Stimulated activated memory B cell treated with anti-CD40 and anti-IgM and Interleukin-4, amounts not matched to agents 10 μg/mL and 1 μg/mL and 100 μg/mL, for 72 hours (primary cell): ENCODE measurements around the gene HCFC1R1.
A peak's percentile ranks its signal among the peaks of the same experiment; 100 is the strongest.

Source experiments
- ATAC-seq: fragments of 150-1000 bp; cut with Tn5 transposase; 2 replicates; pipeline ENCODE4 v1.10.0; 2021
- H3K27ac Mint-ChIP-seq: one replicate; pipeline ENCODE4 v1.8.0; 2022; ENCODE audit warnings: mild to moderate bottlenecking, mixed read lengths
- H3K27me3 Mint-ChIP-seq: one replicate; pipeline ENCODE4 v1.8.0; 2022; ENCODE audit warnings: mixed read lengths
- H3K36me3 Mint-ChIP-seq: one replicate; pipeline ENCODE4 v1.8.0; 2022; ENCODE audit warnings: mixed read lengths
- H3K4me1 Mint-ChIP-seq: one replicate; pipeline ENCODE4 v1.8.0; 2022; ENCODE audit warnings: mixed read lengths
- H3K4me3 Mint-ChIP-seq: one replicate; pipeline ENCODE4 v1.8.0; 2022; ENCODE audit warnings: mild to moderate bottlenecking, moderate library complexity, mixed read lengths
- H3K9me3 Mint-ChIP-seq: one replicate; pipeline ENCODE4 v1.8.0; 2022; ENCODE audit warnings: mixed read lengths

Gene HCFC1R1

DNA sequence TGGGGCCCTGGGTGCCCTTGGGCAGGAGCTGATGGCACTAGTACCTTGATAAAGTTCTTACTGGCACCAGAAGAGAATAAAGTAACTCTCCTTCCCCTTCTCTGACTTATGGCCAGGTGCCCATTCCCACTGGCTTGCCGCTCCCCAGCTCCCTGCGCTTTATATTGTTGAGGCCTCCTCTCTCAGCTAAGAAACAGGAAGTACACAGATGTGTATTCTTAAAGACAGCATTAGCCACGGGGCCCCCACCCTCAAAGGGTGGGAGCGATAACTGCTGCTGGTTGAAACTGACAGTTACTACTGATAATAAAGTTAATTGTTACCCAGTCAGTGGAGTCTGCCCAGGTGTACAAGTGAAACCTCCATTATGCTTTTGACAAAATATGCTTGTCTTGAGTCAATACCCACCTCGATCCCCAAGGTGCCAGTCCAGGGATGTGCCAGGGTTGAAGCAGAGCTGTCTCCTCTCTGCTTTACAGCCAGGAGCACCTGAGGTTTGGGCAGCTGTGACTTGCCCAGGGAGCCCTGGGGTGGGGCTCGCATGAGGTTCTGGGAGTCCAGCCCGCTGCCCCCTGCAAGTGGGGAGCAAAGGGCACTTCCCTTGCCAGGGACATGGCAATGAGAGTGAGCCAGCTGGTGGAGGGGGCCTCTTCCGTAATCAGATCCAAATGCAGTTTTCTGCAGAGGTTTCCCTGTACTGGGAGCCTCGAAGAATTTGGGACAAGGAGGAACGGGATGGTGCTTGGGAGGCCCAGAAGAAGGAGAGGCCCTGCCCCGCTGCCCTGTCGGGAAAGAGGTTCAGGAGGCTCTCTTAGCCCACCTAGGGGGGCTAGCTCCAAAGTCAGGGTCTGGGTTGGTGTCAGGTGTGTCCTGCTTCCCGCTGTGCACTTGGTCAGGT is 16.4 kb downstream of the HCFC1R1 start:
- no peaks in the 10 kb centered on the region for H3K9me3 Mint-ChIP-seq
- peaks cover 30% of the 10 kb centered on the region for H3K4me1 Mint-ChIP-seq
- no peak for ATAC-seq
- H3K27me3 Mint-ChIP-seq = peaks cover 58% of the 10 kb centered on the region
- no peaks in the 10 kb centered on the region for H3K36me3 Mint-ChIP-seq
- H3K4me3 Mint-ChIP-seq = no peak overlapping the region
- no peak overlapping the region for H3K27ac Mint-ChIP-seq

DNA sequence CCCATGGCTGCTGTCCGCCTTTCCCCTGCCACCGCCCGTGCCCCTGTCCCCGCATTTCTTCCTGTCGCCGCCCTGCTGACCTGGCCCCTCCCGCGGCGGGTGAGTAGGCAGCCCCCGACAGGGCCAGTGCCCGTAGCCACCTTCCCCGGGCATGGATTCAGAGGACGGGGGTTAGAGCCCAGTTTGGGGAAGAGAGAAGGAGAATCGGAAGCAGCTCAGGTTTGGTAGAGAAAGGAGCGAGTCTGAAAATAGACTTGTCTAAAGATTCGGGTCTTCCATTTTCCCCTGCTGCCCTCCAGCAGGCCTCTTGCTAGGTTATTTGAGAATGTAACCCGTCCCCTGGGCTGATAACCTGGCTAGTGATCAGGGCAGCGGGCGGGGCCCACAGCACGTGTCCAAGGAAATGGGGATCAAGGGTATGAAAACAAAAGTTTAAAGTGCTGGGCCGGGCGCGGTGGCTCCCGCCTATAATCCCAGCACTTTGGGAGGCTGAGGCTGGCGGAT is 18.9 kb downstream of the HCFC1R1 start:
- Mint-ChIP-seq H3K36me3 (no peaks in the 10 kb centered on the region), H3K4me1 (peaks cover 30% of the 10 kb centered on the region), H3K27ac (no peak overlapping the region), H3K4me3 (peak overlapping the region; percentile 72), H3K9me3 (no peaks in the 10 kb centered on the region), H3K27me3 (peaks cover 56% of the 10 kb centered on the region)
- no peak for ATAC-seq

DNA sequence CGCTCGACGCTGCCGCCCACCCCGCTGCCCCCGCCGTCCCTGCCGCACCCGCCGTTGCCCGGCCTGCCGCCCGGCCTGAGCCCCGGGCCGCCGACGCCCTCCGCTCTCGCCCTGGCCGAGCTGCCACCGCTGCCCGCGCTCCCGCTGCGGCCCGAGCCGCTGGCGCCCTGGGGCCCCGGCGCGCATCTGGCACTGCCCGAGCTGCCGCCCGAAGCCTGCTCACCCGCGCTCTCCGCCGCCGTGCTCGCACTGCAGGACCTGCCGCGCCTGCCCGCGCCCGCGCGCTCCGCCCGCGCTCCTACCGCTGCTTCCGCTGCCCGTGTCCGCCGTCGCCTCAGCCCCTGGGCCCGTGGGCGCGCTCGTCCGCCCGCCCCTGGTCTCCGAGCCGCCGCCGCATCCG is 19.4 kb downstream of the HCFC1R1 start:
- no peak overlapping the region for H3K27ac Mint-ChIP-seq
- peaks cover 30% of the 10 kb centered on the region for H3K4me1 Mint-ChIP-seq
- peak; percentile 3 for ATAC-seq
- H3K9me3 Mint-ChIP-seq = no peaks in the 10 kb centered on the region
- H3K4me3 Mint-ChIP-seq = peak overlapping the region; percentile 72
- H3K36me3 Mint-ChIP-seq = no peaks in the 10 kb centered on the region
- peaks cover 61% of the 10 kb centered on the region for H3K27me3 Mint-ChIP-seq

DNA sequence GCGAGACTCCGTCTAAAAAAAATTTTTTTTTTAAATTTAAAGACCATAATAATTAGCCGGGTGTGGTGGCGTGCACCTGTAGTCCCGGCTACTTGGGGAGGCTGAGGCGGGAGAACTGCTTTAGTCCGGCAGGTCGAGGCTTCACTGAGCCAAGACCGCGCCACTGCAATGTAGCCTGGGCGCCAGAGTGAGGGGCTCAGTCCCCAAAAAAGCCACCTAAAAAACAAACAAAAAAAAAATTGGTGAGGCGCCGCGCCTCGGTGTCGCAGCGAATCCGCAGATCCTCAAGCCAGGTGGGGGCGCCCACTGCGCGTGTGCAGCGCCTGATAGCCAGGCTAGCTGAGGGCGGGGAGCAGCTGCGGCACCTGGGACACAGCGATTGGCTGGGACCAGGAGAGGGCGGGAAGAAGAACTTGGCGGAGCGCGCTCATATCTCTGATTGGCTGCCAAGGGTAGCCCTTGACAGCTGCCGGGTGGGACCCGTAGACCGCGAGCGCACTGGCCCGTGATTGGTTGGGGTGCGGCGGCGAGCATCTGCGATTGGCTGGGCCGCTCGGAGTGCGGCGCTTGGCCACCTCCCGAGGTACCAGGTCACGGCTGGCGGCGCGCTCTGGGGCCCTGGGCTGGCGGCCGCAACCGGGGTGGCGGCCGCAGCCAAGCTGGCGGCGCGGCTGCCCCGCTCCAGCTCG is 20.0 kb downstream of the HCFC1R1 start:
- Mint-ChIP-seq H3K27me3 (peaks cover 64% of the 10 kb centered on the region), H3K36me3 (no peaks in the 10 kb centered on the region), H3K4me1 (peaks cover 29% of the 10 kb centered on the region), H3K9me3 (no peaks in the 10 kb centered on the region), H3K27ac (no peak overlapping the region), H3K4me3 (peak overlapping the region; percentile 59)
- peak; percentile 100 for ATAC-seq

GRCh38 chr16:3001316-3001715 is 22.4 kb downstream of the HCFC1R1 start:
- no peaks in the 10 kb centered on the region for H3K36me3 Mint-ChIP-seq
- H3K27me3 Mint-ChIP-seq = peaks cover 56% of the 10 kb centered on the region
- no peak overlapping the region for H3K27ac Mint-ChIP-seq
- H3K4me1 Mint-ChIP-seq = peaks cover 7% of the 10 kb centered on the region
- ATAC-seq = no peak
- no peaks in the 10 kb centered on the region for H3K9me3 Mint-ChIP-seq
- H3K4me3 Mint-ChIP-seq = no peak overlapping the region

GRCh38 chr16:3000540-3000939 is 23.2 kb downstream of the HCFC1R1 start:
- no peaks in the 10 kb centered on the region for H3K36me3 Mint-ChIP-seq
- H3K4me3 Mint-ChIP-seq = no peak overlapping the region
- no peak for ATAC-seq
- peaks cover 7% of the 10 kb centered on the region for H3K4me1 Mint-ChIP-seq
- H3K9me3 Mint-ChIP-seq = no peaks in the 10 kb centered on the region
- H3K27ac Mint-ChIP-seq = no peak overlapping the region
- H3K27me3 Mint-ChIP-seq = peaks cover 57% of the 10 kb centered on the region

DNA sequence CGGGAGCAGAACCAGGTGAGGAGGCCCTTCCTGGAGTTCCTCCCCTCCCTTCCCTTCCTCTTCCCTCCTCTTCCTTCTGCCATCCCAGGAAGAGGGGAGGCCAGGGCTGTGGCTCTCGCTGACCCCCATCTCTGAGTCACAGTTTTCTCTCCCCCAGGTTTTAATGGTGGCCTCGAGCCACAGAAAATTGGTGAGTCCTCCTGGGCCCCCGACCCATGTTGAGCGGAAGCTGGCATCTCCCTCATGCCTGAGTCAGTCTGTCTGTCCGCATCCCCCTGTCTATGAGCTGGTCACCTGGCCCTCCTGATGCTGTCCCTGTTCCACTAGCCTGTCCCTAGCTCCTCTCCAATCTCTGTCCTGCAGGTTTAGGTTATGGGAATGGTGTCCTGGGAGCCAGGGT is 23.8 kb downstream of the HCFC1R1 start:
- H3K27me3 Mint-ChIP-seq = peaks cover 53% of the 10 kb centered on the region
- no peaks in the 10 kb centered on the region for H3K9me3 Mint-ChIP-seq
- peaks cover 5% of the 10 kb centered on the region for H3K4me1 Mint-ChIP-seq
- H3K36me3 Mint-ChIP-seq = no peaks in the 10 kb centered on the region
- H3K27ac Mint-ChIP-seq = no peak overlapping the region
- no peak overlapping the region for H3K4me3 Mint-ChIP-seq
- ATAC-seq = no peak

DNA sequence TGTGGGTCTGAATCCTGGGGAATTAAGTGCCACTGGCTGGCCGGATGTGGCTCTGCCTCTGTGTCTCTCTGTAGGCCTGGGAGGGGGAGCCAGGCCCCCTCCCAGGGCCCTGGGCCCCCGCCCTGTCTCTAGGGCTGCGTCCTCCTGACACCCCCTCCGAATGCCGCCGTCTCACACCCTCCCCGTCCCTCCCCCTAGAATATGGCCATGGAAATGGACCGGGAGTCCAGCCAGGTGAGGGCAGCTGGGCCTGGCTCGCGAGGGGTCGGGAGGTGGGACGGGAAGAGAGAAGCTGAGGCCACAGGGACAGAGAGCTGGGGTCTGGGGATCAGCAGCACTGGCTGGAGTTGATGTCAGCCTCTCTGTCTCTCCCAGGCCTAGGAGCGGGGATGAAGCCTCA is 27.4 kb downstream of the HCFC1R1 start:
- ATAC-seq = no peak
- Mint-ChIP-seq H3K4me1 (no peaks in the 10 kb centered on the region), H3K9me3 (no peaks in the 10 kb centered on the region), H3K27ac (no peak overlapping the region), H3K4me3 (no peak overlapping the region), H3K36me3 (no peaks in the 10 kb centered on the region), H3K27me3 (peaks cover 59% of the 10 kb centered on the region)

- ATAC-seq = no peak
- Mint-ChIP-seq H3K36me3 (no peaks in the 10 kb centered on the region), H3K9me3 (no peaks in the 10 kb centered on the region), H3K4me3 (no peak overlapping the region), H3K27ac (no peak overlapping the region), H3K27me3 (peaks cover 63% of the 10 kb centered on the region), H3K4me1 (no peaks in the 10 kb centered on the region)
Observed at GRCh38 chr16:2992383-2993081, 31.2 kb downstream of the HCFC1R1 start.

DNA sequence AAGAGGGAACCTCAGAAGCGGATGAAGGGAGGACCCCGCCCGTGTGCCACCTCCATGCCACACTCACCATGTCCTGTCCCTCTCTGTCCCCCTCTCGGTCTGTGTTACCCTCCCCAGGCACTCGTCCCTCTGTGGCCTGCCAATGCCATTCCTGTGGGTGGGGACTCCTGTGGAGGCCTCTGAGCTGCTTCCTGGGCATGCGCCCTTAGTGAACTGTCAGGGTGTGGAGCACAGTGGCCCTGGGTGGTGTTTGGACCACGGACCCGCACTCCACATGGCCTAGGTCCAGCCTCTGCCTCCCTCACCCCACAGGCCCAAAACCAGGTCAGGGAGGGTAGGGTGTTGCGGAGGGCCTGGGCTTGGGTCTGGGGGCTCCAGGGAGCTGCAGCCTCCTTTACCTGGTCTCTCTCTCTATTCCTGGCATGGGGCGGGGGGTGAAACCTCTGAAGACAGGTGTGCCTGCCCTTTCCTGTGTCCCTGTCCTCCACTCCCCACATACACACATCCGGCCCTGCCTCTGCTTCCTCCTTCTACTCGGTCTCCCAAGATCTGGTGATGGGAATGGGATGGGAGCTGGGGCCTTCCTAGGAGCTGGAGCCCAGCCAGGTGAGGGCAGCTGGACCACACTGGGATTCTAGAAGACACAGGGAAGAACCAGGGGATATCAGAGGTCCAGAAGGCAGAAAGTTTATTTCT is 32.0 kb downstream of the HCFC1R1 start:
- H3K4me1 Mint-ChIP-seq = no peaks in the 10 kb centered on the region
- H3K27ac Mint-ChIP-seq = no peak overlapping the region
- no peak overlapping the region for H3K4me3 Mint-ChIP-seq
- no peaks in the 10 kb centered on the region for H3K36me3 Mint-ChIP-seq
- no peak for ATAC-seq
- peaks cover 68% of the 10 kb centered on the region for H3K27me3 Mint-ChIP-seq
- no peaks in the 10 kb centered on the region for H3K9me3 Mint-ChIP-seq

DNA sequence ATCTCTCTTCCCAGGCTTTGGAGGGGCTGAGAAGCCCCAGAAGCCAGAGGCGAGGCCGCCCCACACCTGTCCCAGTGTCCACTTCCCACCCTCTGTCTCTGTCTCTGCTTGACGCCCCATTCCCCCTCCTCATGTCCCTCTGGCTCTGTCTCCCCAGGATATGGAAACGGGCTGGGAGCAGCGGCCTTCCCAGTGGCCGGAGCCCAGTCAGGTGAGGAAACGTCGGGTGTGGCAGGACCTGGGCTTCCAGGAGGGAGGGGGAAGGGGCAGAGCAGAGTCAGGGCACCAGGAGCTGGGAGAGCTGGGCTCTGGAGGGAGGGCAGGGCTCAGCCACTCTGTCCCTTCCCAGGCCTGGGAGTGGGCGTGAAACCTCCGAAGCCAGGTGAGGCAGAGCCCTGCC is 32.9 kb downstream of the HCFC1R1 start:
- Mint-ChIP-seq H3K4me1 (no peaks in the 10 kb centered on the region), H3K27me3 (peaks cover 66% of the 10 kb centered on the region), H3K4me3 (no peak overlapping the region), H3K9me3 (no peaks in the 10 kb centered on the region), H3K27ac (no peak overlapping the region), H3K36me3 (no peaks in the 10 kb centered on the region)
- ATAC-seq = no peak

- Mint-ChIP-seq H3K27me3 (peaks cover 63% of the 10 kb centered on the region), H3K36me3 (no peaks in the 10 kb centered on the region), H3K4me3 (no peak overlapping the region), H3K4me1 (peaks cover 4% of the 10 kb centered on the region), H3K27ac (no peak overlapping the region), H3K9me3 (no peaks in the 10 kb centered on the region)
- ATAC-seq = no peak
Observed at GRCh38 chr16:2988590-2989099, 35.1 kb downstream of the HCFC1R1 start.

- no peak overlapping the region for H3K4me3 Mint-ChIP-seq
- peaks cover 63% of the 10 kb centered on the region for H3K27me3 Mint-ChIP-seq
- peak; percentile 13 for ATAC-seq
- H3K9me3 Mint-ChIP-seq = no peaks in the 10 kb centered on the region
- no peak overlapping the region for H3K27ac Mint-ChIP-seq
- H3K36me3 Mint-ChIP-seq = no peaks in the 10 kb centered on the region
- H3K4me1 Mint-ChIP-seq = peaks cover 10% of the 10 kb centered on the region
Observed at GRCh38 chr16:2987833-2988232, 35.9 kb downstream of the HCFC1R1 start.

DNA sequence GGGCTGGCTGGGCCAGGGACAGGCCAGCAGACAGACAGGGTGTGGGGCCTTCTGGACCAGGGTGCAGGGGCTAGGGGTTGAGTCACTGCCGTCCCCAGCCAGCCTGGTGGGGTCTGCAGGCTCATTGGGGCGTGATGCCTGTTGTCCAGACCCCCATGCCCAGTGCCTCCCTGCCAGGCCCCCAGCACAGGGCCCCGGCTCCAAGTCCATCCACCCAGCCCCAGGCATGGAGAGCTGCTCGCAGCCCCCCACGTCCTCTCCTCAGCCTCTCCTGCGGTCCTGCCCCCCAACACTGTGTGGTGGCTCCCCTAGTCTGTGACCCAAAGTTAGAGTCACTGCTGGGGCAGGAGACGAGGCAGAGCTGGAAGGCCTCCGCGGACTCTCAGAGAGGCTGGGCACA is 36.5 kb downstream of the HCFC1R1 start:
- H3K27ac Mint-ChIP-seq = no peak overlapping the region
- no peak for ATAC-seq
- peaks cover 15% of the 10 kb centered on the region for H3K4me1 Mint-ChIP-seq
- H3K9me3 Mint-ChIP-seq = no peaks in the 10 kb centered on the region
- no peaks in the 10 kb centered on the region for H3K36me3 Mint-ChIP-seq
- peaks cover 61% of the 10 kb centered on the region for H3K27me3 Mint-ChIP-seq
- H3K4me3 Mint-ChIP-seq = no peak overlapping the region
